Chondrocyte (in vitro differentiated cells): ENCODE results near the gene ACVR1. TPM values are rescaled to one million over a fixed set of nuclear protein-coding genes. Genes with fewer than 3 reads are reported as not detected.

ENCODE experiments used
- DNase-seq: peaks from one replicate; pipeline ENCODE4 v3.0.0; 2021; ENCODE audit warnings: mixed read lengths, low spot score
- H3K27ac Mint-ChIP-seq: one replicate; pipeline ENCODE4 v1.8.0; 2021; ENCODE audit warnings: mild to moderate bottlenecking, moderate library complexity, mixed read lengths; ENCODE audit not compliant: unreplicated experiment
- H3K27me3 Mint-ChIP-seq: 2 replicates; pipeline ENCODE4 v1.8.0; 2021; ENCODE audit warnings: low read depth, mixed read lengths
- H3K36me3 Mint-ChIP-seq: 2 replicates; pipeline ENCODE4 v1.8.0; 2021; ENCODE audit warnings: low read depth, mixed read lengths
- H3K4me1 Mint-ChIP-seq: 2 replicates; pipeline ENCODE4 v1.8.0; 2021; ENCODE audit warnings: low read depth, mild to moderate bottlenecking, mixed read lengths
- H3K4me3 Mint-ChIP-seq: one replicate; pipeline ENCODE4 v1.8.0; 2021; ENCODE audit warnings: mild to moderate bottlenecking, moderate library complexity, mixed read lengths; ENCODE audit not compliant: unreplicated experiment
- H3K9me3 Mint-ChIP-seq: 2 replicates; pipeline ENCODE4 v1.8.0; 2021; ENCODE audit warnings: low read depth, mixed read lengths
- total RNA-seq: library from RNA; stranded (reverse); gene quantifications from 3 replicates; pipeline ENCODE4 v1.2.1, GENCODE V29; 2021
- TF ChIP-seq, protein P1 (sequence below): fragments of 200-600 bp; sonication (generic); IDR thresholded peaks from 2 replicates; pipeline ENCODE4 v1.5.0; 2021; ENCODE audit warnings: antibody characterized with exemption, mild to moderate bottlenecking, moderate library complexity

The ACVR1 gene
- total RNA-seq, 1 donor from 2014 or later: 81.7 TPM

- H3K4me1 Mint-ChIP-seq: no peaks in the 10 kb centered on the region
These were observed 44.6 kb upstream of the ACVR1 start for GRCh38 chr2:157920736-157921135.

DNA sequence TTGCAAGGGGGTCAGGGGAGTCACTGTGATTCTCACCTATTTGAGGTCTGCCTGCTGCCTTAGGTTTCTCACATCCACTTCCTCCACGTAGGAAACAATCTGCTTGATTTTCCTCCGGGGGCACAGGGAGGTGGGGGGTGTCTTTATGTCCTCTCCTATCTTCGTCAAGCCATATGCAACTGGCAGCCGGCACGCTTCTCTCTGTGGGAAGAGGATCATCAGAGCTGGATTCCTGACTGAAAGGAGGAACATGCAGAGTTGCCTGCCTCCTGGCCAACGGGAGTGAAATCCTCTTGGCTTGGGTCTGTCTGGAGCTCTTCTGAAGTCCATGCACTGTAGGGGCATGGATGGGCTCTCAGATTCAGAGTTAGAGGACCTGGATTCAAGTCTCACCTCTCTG lies 43.1 kb upstream of the ACVR1 start:
- no peak overlapping the region for H3K27ac Mint-ChIP-seq
- H3K9me3 Mint-ChIP-seq: peaks cover 9% of the 10 kb centered on the region

More at GRCh38 chr2:157920736-157921135, 44.6 kb upstream of the ACVR1 start:
- Mint-ChIP-seq H3K27me3 (peaks cover 3% of the 10 kb centered on the region), H3K9me3 (peaks cover 9% of the 10 kb centered on the region), H3K27ac (no peak overlapping the region), H3K36me3 (peaks cover 9% of the 10 kb centered on the region), H3K4me3 (no peak overlapping the region)
- DNase-seq: no peak
- TF ChIP-seq, protein P1, sequence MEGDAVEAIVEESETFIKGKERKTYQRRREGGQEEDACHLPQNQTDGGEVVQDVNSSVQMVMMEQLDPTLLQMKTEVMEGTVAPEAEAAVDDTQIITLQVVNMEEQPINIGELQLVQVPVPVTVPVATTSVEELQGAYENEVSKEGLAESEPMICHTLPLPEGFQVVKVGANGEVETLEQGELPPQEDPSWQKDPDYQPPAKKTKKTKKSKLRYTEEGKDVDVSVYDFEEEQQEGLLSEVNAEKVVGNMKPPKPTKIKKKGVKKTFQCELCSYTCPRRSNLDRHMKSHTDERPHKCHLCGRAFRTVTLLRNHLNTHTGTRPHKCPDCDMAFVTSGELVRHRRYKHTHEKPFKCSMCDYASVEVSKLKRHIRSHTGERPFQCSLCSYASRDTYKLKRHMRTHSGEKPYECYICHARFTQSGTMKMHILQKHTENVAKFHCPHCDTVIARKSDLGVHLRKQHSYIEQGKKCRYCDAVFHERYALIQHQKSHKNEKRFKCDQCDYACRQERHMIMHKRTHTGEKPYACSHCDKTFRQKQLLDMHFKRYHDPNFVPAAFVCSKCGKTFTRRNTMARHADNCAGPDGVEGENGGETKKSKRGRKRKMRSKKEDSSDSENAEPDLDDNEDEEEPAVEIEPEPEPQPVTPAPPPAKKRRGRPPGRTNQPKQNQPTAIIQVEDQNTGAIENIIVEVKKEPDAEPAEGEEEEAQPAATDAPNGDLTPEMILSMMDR: no peak

DNA sequence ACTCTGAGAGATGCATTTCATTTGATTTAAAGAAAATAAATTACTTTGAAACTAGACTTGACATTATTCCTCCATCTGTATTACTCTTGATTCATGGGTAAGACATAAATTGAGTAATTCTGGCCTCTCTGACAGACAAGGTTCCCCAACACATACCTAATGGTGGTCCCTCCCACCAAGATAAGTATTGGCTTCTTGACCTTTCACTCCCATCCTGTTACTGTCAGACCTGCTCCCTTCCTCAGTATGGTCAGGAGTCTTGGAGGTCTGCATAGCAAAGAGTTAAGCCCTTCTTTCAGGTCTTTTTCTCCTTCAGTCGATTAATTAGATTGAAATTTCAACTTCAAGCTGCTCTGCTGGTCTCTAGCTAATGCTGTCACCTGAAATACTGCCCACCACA lies 42.2 kb upstream of the ACVR1 start:
- Mint-ChIP-seq H3K4me3 (no peak overlapping the region), H3K4me1 (no peaks in the 10 kb centered on the region), H3K27ac (no peak overlapping the region), H3K27me3 (peaks cover 4% of the 10 kb centered on the region), H3K36me3 (peaks cover 4% of the 10 kb centered on the region), H3K9me3 (peaks cover 9% of the 10 kb centered on the region)
- TF ChIP-seq, protein P1: no peak
- DNase-seq: no peak

More for the DNA sequence above, 43.1 kb upstream of the ACVR1 start:
- TF ChIP-seq, protein P1: no peak
- no peak for DNase-seq
- no peak overlapping the region for H3K4me3 Mint-ChIP-seq
- H3K4me1 Mint-ChIP-seq: no peaks in the 10 kb centered on the region
- H3K36me3 Mint-ChIP-seq: peaks cover 4% of the 10 kb centered on the region
- H3K27me3 Mint-ChIP-seq: peaks cover 3% of the 10 kb centered on the region

GRCh38 chr2:157911750-157912149 lies 35.6 kb upstream of the ACVR1 start:
- no peak for DNase-seq
- Mint-ChIP-seq H3K27me3 (peaks cover 2% of the 10 kb centered on the region), H3K4me3 (no peak overlapping the region), H3K4me1 (no peaks in the 10 kb centered on the region), H3K9me3 (no peaks in the 10 kb centered on the region), H3K27ac (no peak overlapping the region), H3K36me3 (no peaks in the 10 kb centered on the region)
- TF ChIP-seq, protein P1: no peak

- DNase-seq: no peak
- H3K4me3 Mint-ChIP-seq: no peak overlapping the region
- H3K9me3 Mint-ChIP-seq: no peaks in the 10 kb centered on the region
- no peaks in the 10 kb centered on the region for H3K36me3 Mint-ChIP-seq
- TF ChIP-seq, protein P1: no peak
- no peaks in the 10 kb centered on the region for H3K4me1 Mint-ChIP-seq
- peaks cover 2% of the 10 kb centered on the region for H3K27me3 Mint-ChIP-seq
- H3K27ac Mint-ChIP-seq: no peak overlapping the region
These were observed 35.1 kb upstream of the ACVR1 start for GRCh38 chr2:157911246-157911645.
